GM10847 (cell line): ENCODE results near the gene P2RX7.

Experiments used
- POLR2A ChIP-seq: IDR thresholded peaks from 2 replicates; pipeline ENCODE4 v1.6.1; 2011; ENCODE audit not compliant: insufficient read length; ENCODE audit errors: extremely low read depth

P2RX7 gene

DNA sequence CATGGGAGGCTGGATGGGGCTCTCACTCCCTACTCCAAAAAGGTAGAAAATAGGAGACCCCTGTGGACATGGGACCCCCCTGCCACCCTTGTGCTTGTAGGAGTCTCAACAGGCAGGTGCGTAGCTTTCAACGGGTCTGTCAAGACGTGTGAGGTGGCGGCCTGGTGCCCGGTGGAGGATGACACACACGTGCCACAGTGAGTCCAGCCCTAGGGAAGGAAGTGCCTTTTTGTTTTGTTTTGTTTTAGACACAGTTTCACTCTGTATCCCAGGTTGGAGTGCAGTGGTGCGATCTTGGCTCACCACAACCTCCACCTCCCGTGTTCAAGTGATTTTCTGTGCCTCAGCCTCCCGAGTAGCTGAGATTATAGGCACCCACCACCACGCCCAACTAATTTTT lies 90.2 kb downstream of the P2RX7 start:
- no peak for TF ChIP-seq POLR2A

DNA sequence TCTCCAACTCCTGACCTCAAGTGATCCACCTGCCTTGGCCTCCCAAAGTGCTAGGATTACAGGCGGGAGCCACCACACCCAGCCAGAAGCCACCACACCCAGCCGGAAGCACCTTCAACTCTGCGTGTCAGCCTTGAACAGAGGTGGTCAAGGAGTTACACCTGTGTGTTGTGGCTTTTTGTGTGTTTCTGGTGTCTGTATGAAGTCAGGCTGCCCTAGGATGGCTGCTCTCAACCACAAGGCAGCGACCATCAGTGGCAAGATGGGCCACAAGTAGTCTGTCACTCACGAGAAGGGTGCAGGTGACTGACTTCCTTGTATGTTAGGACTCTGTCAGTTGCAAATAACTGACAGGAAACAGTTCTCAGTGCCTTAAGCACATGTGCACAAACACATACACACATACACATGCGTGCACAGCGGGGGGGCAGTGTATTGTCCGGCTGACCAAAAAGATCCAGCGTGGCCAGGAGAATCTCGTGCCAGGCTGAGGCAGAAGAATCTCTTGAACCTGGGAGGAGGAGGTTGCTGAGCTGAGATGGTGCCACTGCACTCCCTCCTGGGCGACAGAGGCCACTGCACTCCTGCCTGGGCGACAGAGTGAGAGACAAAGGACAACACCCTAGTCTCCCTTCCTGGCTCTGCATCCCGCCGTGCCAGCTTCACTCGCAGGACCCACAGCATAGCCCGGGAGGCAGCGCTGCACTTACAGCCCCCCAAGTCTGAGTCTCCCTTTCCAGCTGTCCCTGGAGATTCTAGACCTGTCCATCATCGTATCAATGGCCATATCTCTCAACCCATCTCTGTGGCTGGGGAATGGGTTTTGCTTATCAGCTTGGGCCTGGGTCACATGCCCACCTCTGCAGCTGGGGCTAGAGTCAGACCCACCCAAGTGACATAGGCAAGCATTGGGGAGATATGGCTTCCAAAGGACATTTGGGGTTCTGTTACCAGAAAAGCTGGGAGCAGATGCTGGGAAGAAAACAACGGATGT lies 90.9 kb downstream of the P2RX7 start:
- TF ChIP-seq POLR2A, result no peak

DNA sequence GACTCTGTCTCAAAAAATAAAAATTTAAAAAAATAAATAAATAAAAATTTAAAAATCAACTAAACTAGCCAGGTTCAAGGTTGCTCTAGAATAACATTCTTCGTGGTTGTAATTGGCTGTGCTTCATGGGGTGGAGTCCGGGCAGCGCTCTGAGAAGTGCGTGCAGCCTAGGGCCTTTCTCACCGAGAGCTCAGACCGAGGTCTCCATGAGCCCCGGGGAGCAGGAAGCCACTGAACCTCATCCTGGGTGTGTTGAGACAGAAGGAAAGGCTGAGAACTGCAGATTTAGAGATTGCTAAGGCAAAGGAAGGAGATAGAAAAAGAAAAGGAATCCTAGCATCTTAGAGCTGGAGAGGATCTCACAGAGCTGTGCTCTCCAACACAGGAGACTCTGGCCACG lies 91.9 kb downstream of the P2RX7 start:
- TF ChIP-seq POLR2A, result no peak

GRCh38 chr12:121226399-121226798 lies 93.7 kb downstream of the P2RX7 start:
- TF ChIP-seq POLR2A, result no peak

DNA sequence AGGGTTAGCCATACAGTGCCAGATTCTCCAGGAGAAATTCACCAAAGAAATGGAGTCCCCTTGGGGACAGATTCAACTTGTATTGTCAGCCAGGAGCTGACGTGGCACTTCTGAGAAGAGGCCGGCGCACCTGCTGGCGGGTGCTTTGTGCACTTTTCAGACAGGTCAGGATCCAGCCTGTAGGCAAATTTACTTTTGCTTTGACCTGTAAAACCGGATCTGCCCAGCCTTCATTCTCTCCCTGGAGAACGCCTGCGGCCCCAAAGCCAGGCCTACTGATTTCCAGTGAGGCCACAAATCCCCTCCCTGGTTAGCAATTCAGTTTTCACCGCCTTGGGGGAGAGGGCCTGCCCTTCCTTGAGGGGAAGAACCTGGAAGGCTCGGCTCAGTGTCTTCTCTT lies 94.6 kb downstream of the P2RX7 start:
- TF ChIP-seq POLR2A, result no peak

- TF ChIP-seq POLR2A, result no peak
Observed at GRCh38 chr12:121228919-121229665, 96.4 kb downstream of the P2RX7 start.

DNA sequence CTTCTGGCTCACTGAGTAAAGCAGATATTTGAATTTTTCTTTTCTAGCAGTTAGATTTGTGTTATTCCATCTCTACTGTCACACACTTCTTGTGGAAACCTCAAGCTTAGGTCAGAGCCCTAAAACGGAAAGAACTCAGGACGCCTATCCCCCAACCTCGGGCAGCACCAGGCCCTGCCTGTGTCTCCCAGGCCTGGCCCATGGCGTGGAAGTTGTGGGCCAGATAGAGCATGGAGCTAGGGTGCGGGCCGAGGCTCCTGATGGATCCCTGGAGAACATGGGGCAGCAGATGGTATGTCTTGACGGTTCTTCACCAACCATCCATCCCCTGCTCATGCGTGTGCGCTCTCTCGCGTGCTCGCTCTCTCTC lies 97.8 kb downstream of the P2RX7 start:
- no peak for TF ChIP-seq POLR2A

DNA sequence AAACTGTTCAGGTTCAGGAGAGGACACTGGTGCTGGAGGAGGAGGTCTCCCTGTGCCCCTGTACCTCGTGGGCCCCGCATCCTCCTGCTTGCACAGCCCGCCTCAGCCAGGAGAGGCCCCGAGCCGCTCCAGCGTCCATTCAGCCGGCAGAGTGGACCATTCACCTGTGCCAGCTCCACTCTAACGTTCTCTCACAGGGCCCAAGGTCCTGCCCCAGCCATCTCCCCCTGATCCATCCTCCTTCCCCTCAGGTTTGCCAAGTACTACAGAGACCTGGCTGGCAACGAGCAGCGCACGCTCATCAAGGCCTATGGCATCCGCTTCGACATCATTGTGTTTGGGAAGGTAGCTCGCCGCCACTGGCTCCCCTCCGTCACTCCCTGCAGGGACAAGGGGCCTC lies 99.5 kb downstream of the P2RX7 start:
- no peak for TF ChIP-seq POLR2A

DNA sequence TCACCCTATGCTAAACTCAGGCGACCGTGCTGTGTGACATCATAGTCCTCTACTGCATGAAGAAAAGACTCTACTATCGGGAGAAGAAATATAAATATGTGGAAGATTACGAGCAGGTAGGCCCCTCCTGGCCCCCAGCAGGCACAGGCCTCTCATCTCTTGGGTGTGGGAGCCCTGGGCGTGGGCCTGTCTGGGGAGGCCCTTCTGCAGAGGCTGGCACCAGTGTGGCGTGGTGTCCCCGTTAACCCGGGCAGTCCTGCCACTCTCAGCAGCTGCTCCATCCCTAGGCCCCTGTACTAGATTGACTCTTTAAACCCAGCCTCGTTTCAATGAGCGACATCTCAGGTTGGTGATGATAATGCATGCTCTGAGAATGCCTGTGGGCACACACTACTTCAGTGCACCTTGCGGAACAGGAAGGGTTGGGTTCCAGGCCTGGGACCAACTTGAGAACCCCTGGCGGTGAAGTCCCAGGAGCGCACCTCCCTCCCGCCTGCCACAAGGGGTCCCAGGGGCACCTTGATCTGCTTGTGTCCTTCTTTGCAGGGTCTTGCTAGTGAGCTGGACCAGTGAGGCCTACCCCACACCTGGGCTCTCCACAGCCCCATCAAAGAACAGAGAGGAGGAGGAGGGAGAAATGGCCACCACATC lies 100.4 kb downstream of the P2RX7 start:
- no peak for TF ChIP-seq POLR2A

DNA sequence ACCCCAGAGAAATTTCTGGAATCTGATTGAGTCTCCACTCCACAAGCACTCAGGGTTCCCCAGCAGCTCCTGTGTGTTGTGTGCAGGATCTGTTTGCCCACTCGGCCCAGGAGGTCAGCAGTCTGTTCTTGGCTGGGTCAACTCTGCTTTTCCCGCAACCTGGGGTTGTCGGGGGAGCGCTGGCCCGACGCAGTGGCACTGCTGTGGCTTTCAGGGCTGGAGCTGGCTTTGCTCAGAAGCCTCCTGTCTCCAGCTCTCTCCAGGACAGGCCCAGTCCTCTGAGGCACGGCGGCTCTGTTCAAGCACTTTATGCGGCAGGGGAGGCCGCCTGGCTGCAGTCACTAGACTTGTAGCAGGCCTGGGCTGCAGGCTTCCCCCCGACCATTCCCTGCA lies 100.9 kb downstream of the P2RX7 start:
- no peak for TF ChIP-seq POLR2A

DNA sequence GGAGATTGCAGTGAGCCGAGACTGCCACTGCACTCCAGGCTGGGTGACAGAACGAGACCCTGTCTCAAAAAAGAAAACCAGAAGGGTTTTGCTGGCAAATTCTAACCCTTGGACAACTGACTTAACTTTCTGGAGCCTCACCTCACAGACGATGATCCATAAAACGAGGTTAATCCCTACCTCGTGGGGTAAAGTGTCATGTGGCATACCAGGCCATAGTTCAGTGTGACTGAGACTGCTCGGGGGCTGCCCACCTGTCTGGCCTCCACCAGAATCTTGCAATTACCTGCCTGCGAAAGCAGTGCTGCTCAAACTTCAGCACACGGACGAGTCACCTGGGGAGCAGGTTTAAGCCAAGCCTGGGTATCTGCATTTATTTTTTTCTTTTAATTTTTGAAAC lies 104.1 kb downstream of the P2RX7 start:
- TF ChIP-seq POLR2A, result no peak

DNA sequence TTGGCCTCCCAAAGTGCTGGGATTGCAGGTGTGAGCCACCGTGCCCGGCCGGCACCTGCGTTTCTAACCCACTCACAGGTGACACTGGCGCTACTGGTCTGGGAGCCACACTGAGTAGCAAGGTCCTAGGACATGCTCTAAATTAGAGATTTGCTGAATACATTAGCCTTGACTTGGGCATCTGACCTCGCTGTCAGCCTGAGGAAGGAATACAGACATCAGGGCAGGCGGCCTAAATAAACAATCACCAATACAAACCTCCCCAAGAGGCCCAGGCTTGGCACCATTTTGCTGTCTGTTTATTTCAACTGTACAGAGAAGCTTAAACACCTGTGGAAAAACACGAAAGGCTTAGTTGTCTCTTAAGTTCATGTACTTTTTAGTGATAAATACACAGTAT lies 104.7 kb downstream of the P2RX7 start:
- no peak for TF ChIP-seq POLR2A
